ENCODE measurements around the gene KLHDC4. TPM values are rescaled to one million over a fixed set of nuclear protein-coding genes. Genes with fewer than 3 reads are reported as not detected.

Gene KLHDC4
- total and polyA plus RNA-seq, 5 donors from 2014 or later = 17.0 to 104 (median 17.5) TPM

DNA sequence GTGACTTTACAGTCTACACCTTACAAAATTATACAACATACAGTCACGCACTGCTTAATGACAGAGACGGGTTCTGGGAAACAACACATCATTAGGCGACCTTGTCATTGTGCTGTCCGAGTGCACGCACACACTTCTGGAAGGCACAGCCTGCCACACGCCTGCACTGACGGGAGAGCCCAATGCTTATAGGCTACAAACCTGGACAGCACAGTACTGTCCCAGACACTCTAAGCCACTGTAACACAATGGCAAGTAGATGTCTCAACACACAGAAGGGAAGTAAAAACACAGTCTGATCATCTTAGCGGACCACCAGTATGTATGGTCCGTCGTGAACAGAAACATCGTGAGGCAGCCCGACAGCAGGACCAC is 29.8 kb downstream of the KLHDC4 start:
- no peak overlapping the region for H3K27ac Mint-ChIP-seq
- no peaks in the 10 kb centered on the region for H3K9me3 ChIP-seq (ENCODE audit: control insufficient read depth in 2 of 2, low read length in 2 of 2)
- ATAC-seq (ENCODE audit: low read depth in 2 of 2) (no peak), DNase-seq (no peak)
- H3K4me3 Mint-ChIP-seq = no peak overlapping the region
- peaks cover 4% of the 10 kb centered on the region for H3K4me1 ChIP-seq (ENCODE audit: control insufficient read depth, insufficient read depth, low read length, poor library complexity, severe bottlenecking)
- no peaks in the 10 kb centered on the region for H3K27me3 Mint-ChIP-seq
- H3K9me3 Mint-ChIP-seq = no peaks in the 10 kb centered on the region
- no peak overlapping the region for H3K4me3 ChIP-seq (ENCODE audit: low read depth, low read length)
- peaks cover 35% of the 10 kb centered on the region for H3K36me3 ChIP-seq (ENCODE audit: control insufficient read depth, insufficient read depth, low read length)
- H3K4me1 Mint-ChIP-seq = peaks cover 5 to 18% (median 8%) of the 10 kb centered on the region in 4 donors
- peaks cover 14% of the 10 kb centered on the region for H3K36me3 Mint-ChIP-seq
- no peaks in the 10 kb centered on the region for H3K27me3 ChIP-seq (ENCODE audit: control insufficient read depth, insufficient read depth, low read length)
- H3K27ac ChIP-seq (ENCODE audit: insufficient read depth, low read length, poor library complexity, severe bottlenecking) = no peak overlapping the region

DNA sequence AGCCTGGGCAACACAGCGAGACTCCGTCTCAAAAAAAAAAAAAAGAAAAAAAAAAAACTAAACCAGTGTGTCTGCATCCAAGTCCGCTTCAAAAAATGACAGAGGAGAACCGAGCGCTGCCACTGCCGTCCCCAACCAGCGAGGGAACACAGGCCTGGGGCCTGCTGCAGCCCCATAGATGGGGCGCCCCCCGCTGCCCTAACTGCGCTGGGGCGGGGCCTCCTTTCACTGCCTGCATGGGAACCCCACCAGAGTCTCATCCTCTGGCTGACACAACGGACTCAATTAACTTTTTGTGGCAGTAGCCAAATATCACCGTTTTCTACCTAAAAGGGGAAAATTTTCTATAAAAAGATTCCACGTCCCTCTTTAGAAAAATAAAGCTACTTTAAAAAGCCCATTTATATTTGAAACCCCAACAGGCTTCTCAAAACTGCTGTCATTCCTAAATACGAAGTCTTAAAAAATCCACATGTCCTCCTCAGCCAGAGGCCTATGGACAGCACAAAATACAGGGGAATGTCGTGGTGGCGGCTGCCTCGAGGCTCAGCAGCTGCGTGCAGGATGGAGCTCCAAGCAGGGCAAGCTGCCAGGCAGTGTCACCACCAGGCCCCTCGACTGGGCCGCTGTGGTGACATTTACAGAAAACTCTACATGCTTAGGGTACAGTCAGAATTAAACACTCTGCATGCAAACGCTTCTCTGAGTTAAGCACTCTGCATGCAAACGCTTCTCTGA is 30.3 kb downstream of the KLHDC4 start:
- peaks cover 4% of the 10 kb centered on the region for H3K4me1 ChIP-seq (ENCODE audit: control insufficient read depth, insufficient read depth, low read length, poor library complexity, severe bottlenecking)
- no peaks in the 10 kb centered on the region for H3K27me3 Mint-ChIP-seq
- H3K36me3 Mint-ChIP-seq = peaks cover 14% of the 10 kb centered on the region
- no peaks in the 10 kb centered on the region for H3K9me3 Mint-ChIP-seq
- ATAC-seq (ENCODE audit: low read depth in 2 of 2) (no peak), DNase-seq (no peak)
- no peak overlapping the region for H3K27ac ChIP-seq (ENCODE audit: insufficient read depth, low read length, poor library complexity, severe bottlenecking)
- peak overlapping the region in 1 of 3 donors; percentile 55 for H3K27ac Mint-ChIP-seq
- no peaks in the 10 kb centered on the region for H3K27me3 ChIP-seq (ENCODE audit: control insufficient read depth, insufficient read depth, low read length)
- no peaks in the 10 kb centered on the region for H3K9me3 ChIP-seq (ENCODE audit: control insufficient read depth in 2 of 2, low read length in 2 of 2)
- peaks cover under 1 to 15% (median 8%) of the 10 kb centered on the region in 4 donors for H3K4me1 Mint-ChIP-seq
- peaks cover 30% of the 10 kb centered on the region for H3K36me3 ChIP-seq (ENCODE audit: control insufficient read depth, insufficient read depth, low read length)
- H3K4me3 ChIP-seq (ENCODE audit: low read depth, low read length) = no peak overlapping the region
- no peak overlapping the region for H3K4me3 Mint-ChIP-seq

DNA sequence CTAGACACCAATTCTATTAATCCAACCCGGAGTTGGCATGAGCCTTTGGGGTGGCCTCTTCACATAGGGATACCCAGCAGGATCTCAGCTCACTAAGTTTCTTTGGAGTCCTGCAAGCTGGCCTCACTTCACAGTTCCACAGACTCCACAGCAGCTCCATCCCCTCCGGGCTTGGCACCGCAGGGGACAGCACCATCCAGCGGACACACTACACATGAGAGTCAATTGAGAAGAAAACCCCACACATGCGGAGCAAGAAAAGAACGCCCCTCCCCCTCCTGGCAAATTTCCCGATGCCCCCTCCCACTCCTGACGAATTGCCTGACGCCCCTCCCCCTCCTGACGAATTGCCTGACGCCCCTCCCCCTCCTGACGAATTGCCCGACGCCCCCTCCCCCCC is 31.1 kb downstream of the KLHDC4 start:
- no peak for DNase-seq
- peaks cover 0 to 15% (median 8%) of the 10 kb centered on the region in 4 donors for H3K4me1 Mint-ChIP-seq
- H3K4me3 Mint-ChIP-seq = no peak overlapping the region
- no peaks in the 10 kb centered on the region for H3K27me3 Mint-ChIP-seq
- H3K9me3 ChIP-seq (ENCODE audit: control insufficient read depth in 2 of 2, low read length in 2 of 2) = no peaks in the 10 kb centered on the region
- H3K36me3 ChIP-seq (ENCODE audit: control insufficient read depth, insufficient read depth, low read length) = peaks cover 29% of the 10 kb centered on the region
- H3K4me1 ChIP-seq (ENCODE audit: control insufficient read depth, insufficient read depth, low read length, poor library complexity, severe bottlenecking) = peaks cover 4% of the 10 kb centered on the region
- H3K36me3 Mint-ChIP-seq = peaks cover 18% of the 10 kb centered on the region
- no peaks in the 10 kb centered on the region for H3K27me3 ChIP-seq (ENCODE audit: control insufficient read depth, insufficient read depth, low read length)
- H3K9me3 Mint-ChIP-seq = no peaks in the 10 kb centered on the region
- peak overlapping the region in 1 of 3 donors; percentile 58 for H3K27ac Mint-ChIP-seq
- H3K27ac ChIP-seq (ENCODE audit: insufficient read depth, low read length, poor library complexity, severe bottlenecking) = no peak overlapping the region
- no peak for ATAC-seq (ENCODE audit: low read depth in 2 of 2)
- no peak overlapping the region for H3K4me3 ChIP-seq (ENCODE audit: low read depth, low read length)

DNA sequence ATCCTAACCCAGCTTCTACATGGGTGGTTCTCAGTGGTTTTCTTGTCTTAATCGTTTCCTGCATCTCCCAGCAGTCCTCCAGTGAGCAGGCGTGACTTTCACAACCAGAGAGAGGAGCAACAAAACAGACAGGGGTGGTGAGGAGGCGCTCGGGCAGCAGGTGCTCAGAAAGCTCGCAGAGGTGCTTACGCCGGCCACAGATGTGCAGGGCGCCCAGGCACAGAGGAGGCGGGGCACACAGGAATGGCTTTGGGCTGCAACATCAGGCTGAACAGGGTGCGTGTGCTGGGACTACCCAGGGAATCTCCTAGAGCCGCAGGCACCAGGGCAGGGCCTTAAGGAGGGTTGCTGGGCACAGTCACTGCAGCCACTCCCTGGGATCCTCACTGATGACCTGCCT is 32.6 kb downstream of the KLHDC4 start:
- Histone ChIP-seq H3K36me3 (ENCODE audit: control insufficient read depth, insufficient read depth, low read length) (peaks cover 37% of the 10 kb centered on the region), H3K4me1 (ENCODE audit: control insufficient read depth, insufficient read depth, low read length, poor library complexity, severe bottlenecking) (peaks cover 4% of the 10 kb centered on the region), H3K27me3 (ENCODE audit: control insufficient read depth, insufficient read depth, low read length) (no peaks in the 10 kb centered on the region), H3K27ac (ENCODE audit: insufficient read depth, low read length, poor library complexity, severe bottlenecking) (no peak overlapping the region), H3K9me3 (ENCODE audit: control insufficient read depth in 2 of 2, low read length in 2 of 2) (no peaks in the 10 kb centered on the region), H3K4me3 (ENCODE audit: low read depth, low read length) (no peak overlapping the region)
- Mint-ChIP-seq H3K27me3 (no peaks in the 10 kb centered on the region), H3K4me1 (peaks cover 0 to 15% (median 8%) of the 10 kb centered on the region in 4 donors), H3K27ac (peak overlapping the region in 2 of 3 donors; percentile 32 to 72), H3K9me3 (no peaks in the 10 kb centered on the region), H3K36me3 (peaks cover 25% of the 10 kb centered on the region), H3K4me3 (no peak overlapping the region)
- DNase-seq (peak in 1 of 3 donors; percentile 46), ATAC-seq (ENCODE audit: low read depth in 2 of 2) (peak in 1 of 2 donors; percentile 52)

DNA sequence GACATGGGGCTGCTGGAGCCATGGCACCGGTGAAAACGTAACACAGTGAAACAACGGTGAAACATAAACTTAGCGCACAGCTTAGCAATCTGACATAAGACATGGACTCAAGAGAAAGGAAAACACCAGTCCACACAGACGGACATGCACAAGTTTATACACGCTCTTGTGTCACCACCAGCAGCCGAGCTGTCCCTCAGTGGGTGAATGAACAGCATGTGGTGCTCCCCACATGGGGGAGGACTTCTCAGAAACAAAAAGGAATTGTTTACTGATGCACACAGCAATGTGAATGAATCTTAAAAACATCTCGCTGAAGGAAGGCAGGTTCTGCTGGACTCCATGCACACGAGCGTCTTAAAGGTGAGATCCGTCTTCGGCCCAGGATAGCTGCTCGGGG is 34.2 kb downstream of the KLHDC4 start:
- H3K4me3 ChIP-seq (ENCODE audit: low read depth, low read length) = no peak overlapping the region
- DNase-seq (no peak), ATAC-seq (ENCODE audit: low read depth in 2 of 2) (no peak)
- no peak overlapping the region for H3K27ac ChIP-seq (ENCODE audit: insufficient read depth, low read length, poor library complexity, severe bottlenecking)
- H3K4me1 Mint-ChIP-seq = peaks cover 0 to 15% (median 9%) of the 10 kb centered on the region in 4 donors
- H3K36me3 Mint-ChIP-seq = peaks cover 38% of the 10 kb centered on the region
- no peaks in the 10 kb centered on the region for H3K27me3 ChIP-seq (ENCODE audit: control insufficient read depth, insufficient read depth, low read length)
- H3K4me1 ChIP-seq (ENCODE audit: control insufficient read depth, insufficient read depth, low read length, poor library complexity, severe bottlenecking) = peaks cover 4% of the 10 kb centered on the region
- no peak overlapping the region for H3K27ac Mint-ChIP-seq
- H3K9me3 ChIP-seq (ENCODE audit: control insufficient read depth in 2 of 2, low read length in 2 of 2) = no peaks in the 10 kb centered on the region
- no peak overlapping the region for H3K4me3 Mint-ChIP-seq
- no peaks in the 10 kb centered on the region for H3K27me3 Mint-ChIP-seq
- H3K36me3 ChIP-seq (ENCODE audit: control insufficient read depth, insufficient read depth, low read length) = peaks cover 37% of the 10 kb centered on the region
- no peaks in the 10 kb centered on the region for H3K9me3 Mint-ChIP-seq

DNA sequence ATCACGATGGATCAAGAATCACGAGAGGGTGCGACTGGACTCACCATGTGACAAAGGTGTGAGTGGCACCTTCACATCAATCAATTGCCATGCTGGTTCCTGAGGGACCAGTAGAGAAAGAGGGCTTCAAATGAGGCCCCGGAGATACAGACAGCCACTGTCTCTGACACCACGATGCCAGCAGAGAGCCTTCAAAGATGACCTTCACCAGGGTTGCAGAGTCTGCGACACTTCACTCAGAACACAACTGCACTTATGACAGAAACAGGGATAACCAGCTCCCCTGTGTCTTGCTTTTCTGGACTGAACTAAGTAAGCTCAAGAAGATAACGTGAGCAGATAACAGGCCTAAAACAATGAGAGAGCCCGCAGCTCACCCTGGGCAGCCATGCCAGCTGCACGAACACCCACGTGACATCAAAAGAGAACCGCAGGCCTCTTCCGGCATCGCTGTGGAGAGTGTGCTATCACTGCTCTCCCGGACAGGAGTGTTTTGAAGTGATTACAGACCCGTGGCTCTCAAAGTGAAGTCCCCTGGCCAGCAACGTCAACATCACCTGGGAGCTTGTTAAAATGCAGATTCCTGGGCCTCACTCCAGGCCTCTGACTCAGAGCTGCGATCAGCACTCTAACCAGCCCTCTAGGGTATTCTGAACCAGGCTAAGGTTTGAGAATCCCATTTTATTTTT is 36.4 kb downstream of the KLHDC4 start:
- Histone ChIP-seq H3K36me3 (ENCODE audit: control insufficient read depth, insufficient read depth, low read length) (peaks cover 38% of the 10 kb centered on the region), H3K4me3 (ENCODE audit: low read depth, low read length) (no peak overlapping the region), H3K27ac (ENCODE audit: insufficient read depth, low read length, poor library complexity, severe bottlenecking) (no peak overlapping the region), H3K27me3 (ENCODE audit: control insufficient read depth, insufficient read depth, low read length) (no peaks in the 10 kb centered on the region), H3K9me3 (ENCODE audit: control insufficient read depth in 2 of 2, low read length in 2 of 2) (no peaks in the 10 kb centered on the region), H3K4me1 (ENCODE audit: control insufficient read depth, insufficient read depth, low read length, poor library complexity, severe bottlenecking) (peaks cover 4% of the 10 kb centered on the region)
- Mint-ChIP-seq H3K27me3 (no peaks in the 10 kb centered on the region), H3K4me3 (no peak overlapping the region), H3K9me3 (no peaks in the 10 kb centered on the region), H3K27ac (no peak overlapping the region), H3K36me3 (peaks cover 47% of the 10 kb centered on the region), H3K4me1 (peaks cover 0 to 12% (median 5%) of the 10 kb centered on the region in 4 donors)
- no peak for ATAC-seq (ENCODE audit: low read depth in 2 of 2)
- DNase-seq = no peak

DNA sequence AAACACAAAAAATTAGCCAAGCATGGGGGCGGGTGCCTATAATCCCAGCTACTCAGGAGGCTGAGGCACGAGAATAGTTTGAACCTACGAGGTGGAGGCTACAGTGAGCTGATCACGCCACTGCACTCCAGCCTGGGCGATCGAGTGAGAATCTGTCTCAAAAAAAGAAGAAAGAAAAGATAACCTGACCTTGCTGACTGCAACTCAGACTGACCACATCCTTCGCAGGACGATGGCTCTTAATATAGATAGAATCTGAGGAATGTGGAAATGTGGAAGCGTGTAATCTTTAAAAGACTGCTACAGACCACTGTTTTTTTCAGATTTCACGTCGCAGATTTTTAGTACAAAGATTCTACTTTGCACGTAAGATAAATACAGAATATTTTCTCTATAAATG is 37.8 kb downstream of the KLHDC4 start:
- peaks cover 44% of the 10 kb centered on the region for H3K36me3 ChIP-seq (ENCODE audit: control insufficient read depth, insufficient read depth, low read length)
- no peak for ATAC-seq (ENCODE audit: low read depth in 2 of 2)
- H3K36me3 Mint-ChIP-seq = peaks cover 54% of the 10 kb centered on the region

More for the DNA sequence above, 37.8 kb downstream of the KLHDC4 start:
- no peaks in the 10 kb centered on the region for H3K27me3 ChIP-seq (ENCODE audit: control insufficient read depth, insufficient read depth, low read length)
- no peak overlapping the region for H3K27ac ChIP-seq (ENCODE audit: insufficient read depth, low read length, poor library complexity, severe bottlenecking)
- no peak for DNase-seq
- no peak overlapping the region for H3K4me3 ChIP-seq (ENCODE audit: low read depth, low read length)
- peak overlapping the region in 1 of 3 donors; percentile 6 for H3K27ac Mint-ChIP-seq
- no peaks in the 10 kb centered on the region for H3K4me1 ChIP-seq (ENCODE audit: control insufficient read depth, insufficient read depth, low read length, poor library complexity, severe bottlenecking)
- H3K4me3 Mint-ChIP-seq = no peak overlapping the region
- peaks cover 0 to 9% (median 5%) of the 10 kb centered on the region in 4 donors for H3K4me1 Mint-ChIP-seq
- H3K9me3 ChIP-seq (ENCODE audit: control insufficient read depth in 2 of 2, low read length in 2 of 2) = no peaks in the 10 kb centered on the region
- H3K9me3 Mint-ChIP-seq = no peaks in the 10 kb centered on the region
- no peaks in the 10 kb centered on the region for H3K27me3 Mint-ChIP-seq

All from CD4-positive, CD25-positive, alpha-beta regulatory T cell (primary cell).